ENCODE data around the gene PDSS2.
A peak's percentile ranks its signal among the peaks of the same experiment; 100 is the strongest.
"Not testable (repeated sequence)": the region's sequence is repeated elsewhere in the genome, so short reads cannot be mapped to it uniquely, and the experiment has no call there.

The PDSS2 gene

DNA sequence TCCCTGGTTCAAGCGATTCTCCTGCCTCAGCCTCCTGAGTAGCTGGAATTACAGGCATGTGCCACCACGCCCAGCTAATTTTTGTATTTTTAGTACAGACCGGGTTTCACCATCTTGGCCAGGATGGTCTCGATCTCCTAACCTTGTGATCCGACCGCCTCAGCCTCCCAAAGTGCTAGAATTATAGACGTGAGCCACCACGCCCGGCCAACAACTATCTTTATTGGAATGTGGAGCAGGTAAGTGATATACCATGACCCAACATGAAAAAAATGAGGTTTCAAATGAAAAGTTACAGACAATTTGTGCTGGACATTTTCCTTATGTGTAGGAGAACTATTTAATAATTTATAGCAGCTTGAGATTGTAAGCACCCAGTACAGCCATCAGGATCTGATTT is 340.8 kb downstream of the PDSS2 start:
- DNase-seq (ENCODE audit: low spot score): not testable (repeated sequence)

- DNase-seq (ENCODE audit: low spot score): no peak
Measured at GRCh38 chr6:107116931-107117330, 342.4 kb downstream of the PDSS2 start.

- DNase-seq (ENCODE audit: low spot score): peak; percentile 58
Measured at GRCh38 chr6:107116328-107116892, 343.0 kb downstream of the PDSS2 start.

DNA sequence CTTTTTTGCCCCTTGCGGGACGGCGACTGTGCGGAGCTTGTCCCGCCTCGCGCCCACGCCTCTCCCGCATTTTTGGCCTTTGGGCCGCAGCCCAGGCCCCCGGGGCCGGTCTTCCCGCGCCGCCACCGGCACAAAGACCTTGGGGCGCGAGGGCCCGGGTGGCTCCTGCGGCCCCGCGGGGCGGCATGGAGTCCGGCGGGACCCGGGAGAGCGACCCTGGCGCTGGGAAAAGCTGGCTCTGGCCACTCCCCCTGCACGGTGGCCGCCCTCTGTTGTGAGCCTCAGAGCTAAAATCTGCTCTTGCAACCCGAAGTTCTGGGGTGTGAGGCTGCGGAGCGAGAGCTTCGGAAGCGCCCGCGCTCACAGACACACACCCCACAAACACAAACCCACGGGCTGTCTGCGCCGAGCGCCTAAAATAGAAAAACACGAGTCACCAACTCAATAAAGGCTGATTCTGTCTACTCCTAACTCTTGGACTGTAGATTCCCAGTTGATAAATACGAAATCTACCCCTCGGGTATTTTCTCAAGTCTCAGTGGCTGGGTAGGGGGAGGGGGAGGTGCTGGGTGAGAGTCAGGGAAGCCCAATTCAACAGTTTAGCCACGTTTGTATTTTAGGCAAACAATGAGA is 343.6 kb downstream of the PDSS2 start:
- DNase-seq (ENCODE audit: low spot score): peak; percentile 58

- peak; percentile 28 for DNase-seq (ENCODE audit: low spot score)
Measured at GRCh38 chr6:107114926-107115694, 344.3 kb downstream of the PDSS2 start, which contains the start of gene BEND3. TSS of gene BEND3 (minus strand) at chr6:107115515. CDS start at chr6:107099285, 16,230 bp downstream.

GRCh38 chr6:107114213-107114925 is 345.0 kb downstream of the PDSS2 start:
- DNase-seq (ENCODE audit: low spot score): peak; percentile 79

- no peak for DNase-seq (ENCODE audit: low spot score)
Measured at GRCh38 chr6:107110200-107110599, 349.2 kb downstream of the PDSS2 start.

- DNase-seq (ENCODE audit: low spot score): peak; percentile 48
Measured at GRCh38 chr6:107108201-107108890, 351.0 kb downstream of the PDSS2 start.

DNA sequence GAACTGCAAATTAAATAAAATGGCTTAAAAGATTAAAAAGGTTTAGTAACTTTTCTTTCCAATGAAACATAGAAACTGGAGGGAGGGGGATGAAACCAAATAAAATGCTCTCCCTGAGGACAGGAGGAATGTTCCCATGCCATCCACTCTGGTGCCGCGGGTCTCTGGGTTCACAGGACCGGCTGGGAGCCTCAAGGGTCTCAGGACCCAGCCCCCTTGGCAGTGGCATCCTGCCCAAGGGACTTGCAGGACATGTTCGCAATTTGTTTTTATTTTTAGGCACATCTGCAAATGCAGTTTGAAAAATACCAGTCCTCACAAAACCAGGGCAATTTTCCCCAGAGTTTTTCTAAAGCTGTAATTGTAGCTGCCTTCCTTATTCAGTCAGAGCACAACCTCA is 351.6 kb downstream of the PDSS2 start:
- DNase-seq (ENCODE audit: low spot score): no peak

DNA sequence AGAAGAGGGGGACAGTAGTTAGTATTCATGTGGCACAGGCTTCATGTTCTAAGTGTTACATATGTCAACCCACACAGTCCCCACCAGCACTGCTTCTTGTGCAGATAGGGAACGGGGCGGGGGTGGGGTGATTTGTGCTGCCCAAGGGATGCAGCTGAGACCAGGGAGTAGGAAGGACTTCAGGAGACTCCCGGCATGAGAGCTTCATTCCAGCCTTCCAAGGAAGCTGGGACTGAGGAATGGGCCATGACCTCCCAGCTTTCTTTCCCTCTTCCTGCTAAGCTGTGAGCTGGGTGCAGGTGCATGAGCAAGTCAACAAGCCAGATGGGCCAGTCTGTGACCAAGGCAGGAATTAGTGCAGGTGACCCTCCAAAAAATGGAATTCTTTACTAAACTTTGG is 353.2 kb downstream of the PDSS2 start:
- no peak for DNase-seq (ENCODE audit: low spot score)

- no peak for DNase-seq (ENCODE audit: low spot score)
Measured at GRCh38 chr6:107105511-107106116, 353.8 kb downstream of the PDSS2 start.

DNA sequence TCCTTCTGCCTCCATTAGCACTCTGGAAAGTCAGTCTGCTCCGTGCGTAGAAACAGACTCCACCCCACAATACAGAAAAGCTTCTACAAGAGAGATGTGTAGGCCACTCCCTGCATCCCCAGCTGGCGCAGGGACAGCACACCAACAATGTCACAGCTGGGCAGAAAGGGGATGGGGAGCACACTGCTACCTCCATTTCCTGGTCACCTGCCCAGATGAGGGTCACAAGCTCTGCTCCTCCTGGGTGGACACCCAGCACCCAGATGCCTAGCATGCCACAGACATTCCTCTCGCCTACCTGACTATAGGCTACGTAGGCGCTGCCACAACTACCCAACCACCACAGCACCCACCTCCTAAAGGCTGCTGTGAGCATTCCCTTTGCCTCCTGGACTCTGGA is 356.3 kb downstream of the PDSS2 start:
- no peak for DNase-seq (ENCODE audit: low spot score)

All from cerebellar cortex (tissue), 1 donor.